Skeletal muscle cell (primary cell): ENCODE results near the gene HIGD1B.

ENCODE experiments used
- DNase-seq: peaks from one replicate; pipeline ENCODE4 v3.0.0-alpha.2; 2010; ENCODE audit warnings: low read depth
- H3K4me3 ChIP-seq: 2 replicates; pipeline ENCODE4 v1.5.1; 2011; ENCODE audit warnings: low read depth, mild to moderate bottlenecking, control low read depth, low read length, moderate library complexity

HIGD1B gene

GRCh38 chr17:44831371-44831770 is 16.3 kb upstream of the HIGD1B start:
- H3K4me3 ChIP-seq, result no peak overlapping the region
- no peak for DNase-seq

- DNase-seq, result no peak
These were observed 14.9 kb upstream of the HIGD1B start for GRCh38 chr17:44832805-44833204.

GRCh38 chr17:44837196-44837595 is 10.5 kb upstream of the HIGD1B start:
- H3K4me3 ChIP-seq, result no peak overlapping the region
- no peak for DNase-seq

More at GRCh38 chr17:44832805-44833204, 14.9 kb upstream of the HIGD1B start:
- no peak overlapping the region for H3K4me3 ChIP-seq

- H3K4me3 ChIP-seq, result no peak overlapping the region
- DNase-seq, result no peak
These were observed 7.4 kb upstream of the HIGD1B start for GRCh38 chr17:44840274-44840673.

- no peak for DNase-seq
These were observed 6.7 kb upstream of the HIGD1B start for GRCh38 chr17:44840936-44841335.

GRCh38 chr17:44842748-44843147 is 4.9 kb upstream of the HIGD1B start:
- H3K4me3 ChIP-seq, result no peak overlapping the region

More at GRCh38 chr17:44840936-44841335, 6.7 kb upstream of the HIGD1B start:
- H3K4me3 ChIP-seq, result no peak overlapping the region

GRCh38 chr17:44844390-44844830 is 3.3 kb upstream of the HIGD1B start:
- H3K4me3 ChIP-seq, result no peak overlapping the region
- no peak for DNase-seq

More at GRCh38 chr17:44842748-44843147, 4.9 kb upstream of the HIGD1B start:
- no peak for DNase-seq

- DNase-seq, result no peak
- no peak overlapping the region for H3K4me3 ChIP-seq
These were observed 1.5 kb upstream of the HIGD1B start for GRCh38 chr17:44846206-44846605.

GRCh38 chr17:44848257-44848795 is 643 bp downstream of the HIGD1B start:
- H3K4me3 ChIP-seq, result no peak overlapping the region
- DNase-seq, result no peak

- no peak overlapping the region for H3K4me3 ChIP-seq
- no peak for DNase-seq
These were observed 1.3 kb downstream of the HIGD1B start for GRCh38 chr17:44848961-44849489.

- DNase-seq, result no peak
- H3K4me3 ChIP-seq, result no peak overlapping the region
These were observed 2.3 kb downstream of the HIGD1B start for GRCh38 chr17:44850025-44850424.

- no peak overlapping the region for H3K4me3 ChIP-seq
- no peak for DNase-seq
These were observed 2.9 kb downstream of the HIGD1B start for GRCh38 chr17:44850612-44851011.

GRCh38 chr17:44854192-44854591 is 6.5 kb downstream of the HIGD1B start:
- no peak for DNase-seq
- no peak overlapping the region for H3K4me3 ChIP-seq

- H3K4me3 ChIP-seq, result no peak overlapping the region
- no peak for DNase-seq
These were observed 12.0 kb downstream of the HIGD1B start for GRCh38 chr17:44859701-44860100.

GRCh38 chr17:44862278-44862914 is 14.7 kb downstream of the HIGD1B start:
- no peak for DNase-seq
- H3K4me3 ChIP-seq, result no peak overlapping the region

- no peak for DNase-seq
- H3K4me3 ChIP-seq, result no peak overlapping the region
These were observed 15.6 kb downstream of the HIGD1B start for GRCh38 chr17:44863061-44863918.

- DNase-seq, result no peak
- no peak overlapping the region for H3K4me3 ChIP-seq
These were observed 17.1 kb downstream of the HIGD1B start for GRCh38 chr17:44864831-44865230.

- H3K4me3 ChIP-seq, result no peak overlapping the region
- peak; percentile 20 for DNase-seq
These were observed 17.6 kb downstream of the HIGD1B start for GRCh38 chr17:44865231-44865660.

GRCh38 chr17:44865931-44866330 is 18.2 kb downstream of the HIGD1B start:
- no peak for DNase-seq
- no peak overlapping the region for H3K4me3 ChIP-seq

GRCh38 chr17:44867841-44868240 is 20.2 kb downstream of the HIGD1B start:
- no peak for DNase-seq
- H3K4me3 ChIP-seq, result no peak overlapping the region
